ENCODE results near the gene NEXN. TPM values are rescaled to one million over a fixed set of nuclear protein-coding genes. Genes with fewer than 3 reads are reported as not detected.

Gene NEXN
- total RNA-seq, 4 donors from 2014 or later, result 14.7 to 30.9 (median 19.0) TPM

- ATAC-seq (ENCODE audit: low FRiP score) (no peak), DNase-seq (ENCODE audit: low spot score) (no peak)
- no peak for TF ChIP-seq CTCF (IDR thresholded peaks at IDR 0.05)
Observed at GRCh38 chr1:77925956-77926355, 37.5 kb downstream of the NEXN start.

- ATAC-seq (ENCODE audit: low FRiP score), result no peak
- DNase-seq (ENCODE audit: low spot score), result no peak
- TF ChIP-seq CTCF (IDR thresholded peaks at IDR 0.05), result no peak
Observed at GRCh38 chr1:77926561-77927357, 38.3 kb downstream of the NEXN start.

GRCh38 chr1:77927414-77927813 lies 39.0 kb downstream of the NEXN start:
- ATAC-seq (ENCODE audit: low FRiP score), result no peak
- no peak for TF ChIP-seq CTCF (IDR thresholded peaks at IDR 0.05)
- no peak for DNase-seq (ENCODE audit: low spot score)

- ATAC-seq (ENCODE audit: low FRiP score) (no peak), DNase-seq (ENCODE audit: low spot score) (no peak)
- TF ChIP-seq CTCF (IDR thresholded peaks at IDR 0.05), result no peak
Observed at GRCh38 chr1:77929806-77930205, 41.4 kb downstream of the NEXN start.

GRCh38 chr1:77938651-77939050 lies 50.2 kb downstream of the NEXN start:
- ATAC-seq (ENCODE audit: low FRiP score) (no peak), DNase-seq (ENCODE audit: low spot score) (no peak)
- no peak for TF ChIP-seq CTCF (IDR thresholded peaks at IDR 0.05)

- ATAC-seq (ENCODE audit: low FRiP score), result no peak
- no peak for TF ChIP-seq CTCF (IDR thresholded peaks at IDR 0.05)
- no peak for DNase-seq (ENCODE audit: low spot score)
Observed at GRCh38 chr1:77940921-77941570, 52.6 kb downstream of the NEXN start.

All from omental fat pad (tissue), 4 donors.